Activated CD8-positive, alpha-beta memory T cell treated with anti-CD3 and anti-CD28 coated beads, Interleukin-2, amount 50 U/mL, for 4 hours (primary cell): Measurements from ENCODE around the gene LSAMP.
"Not testable (repeated sequence)": the region's sequence is repeated elsewhere in the genome, so short reads cannot be mapped to it uniquely, and the experiment has no call there.

ENCODE experiments used
- DNase-seq: peaks from one replicate; pipeline ENCODE4 v3.0.0-alpha.2; 2020

The LSAMP gene

DNA sequence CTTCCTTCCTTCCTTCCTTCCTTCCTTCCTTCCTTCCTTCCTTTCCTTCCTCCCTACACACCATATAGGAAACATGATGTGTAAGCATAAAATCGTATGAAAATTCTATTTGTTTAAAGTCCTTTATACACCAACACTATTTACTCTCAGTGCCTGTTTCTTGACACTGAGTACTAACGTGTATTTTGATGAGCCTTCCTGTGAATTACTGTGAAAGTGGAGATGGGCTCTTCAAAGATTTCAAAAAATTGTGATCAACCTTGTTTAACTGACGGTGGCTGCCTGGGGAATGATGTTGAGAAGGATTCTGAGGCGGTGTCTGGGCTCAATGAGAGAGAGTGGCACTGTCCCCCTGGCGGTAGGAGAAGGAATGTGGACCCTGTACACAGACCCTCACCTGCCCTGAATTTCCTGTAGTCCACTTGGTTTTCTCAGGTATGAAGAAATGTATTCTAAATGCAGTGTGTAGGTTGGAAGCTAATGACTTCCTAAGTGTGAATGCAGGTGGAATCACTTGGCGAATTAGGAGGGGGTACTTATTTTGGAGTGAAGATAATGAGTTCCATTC is 584.0 kb downstream of the LSAMP start:
- DNase-seq, result no peak

DNA sequence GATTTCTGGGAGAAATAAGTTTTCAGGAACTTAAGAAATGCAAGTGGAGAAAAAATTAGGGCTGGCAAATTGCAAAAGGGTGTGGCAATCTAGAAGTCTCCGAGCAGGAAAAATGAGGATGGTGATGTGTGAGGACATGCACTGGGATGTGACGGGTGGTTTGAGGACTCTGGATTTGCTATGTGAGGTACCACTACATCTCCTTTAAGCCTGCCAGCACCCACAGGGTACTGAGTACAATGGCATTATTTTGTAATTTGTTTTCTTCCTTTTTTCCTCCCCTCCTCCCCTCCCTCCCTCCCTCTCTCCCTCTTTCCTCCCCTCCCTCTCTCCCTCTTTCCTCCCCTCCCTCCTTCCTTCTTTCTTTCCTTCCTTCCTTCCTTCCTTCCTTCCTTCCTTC is 584.5 kb downstream of the LSAMP start:
- DNase-seq, result no peak

DNA sequence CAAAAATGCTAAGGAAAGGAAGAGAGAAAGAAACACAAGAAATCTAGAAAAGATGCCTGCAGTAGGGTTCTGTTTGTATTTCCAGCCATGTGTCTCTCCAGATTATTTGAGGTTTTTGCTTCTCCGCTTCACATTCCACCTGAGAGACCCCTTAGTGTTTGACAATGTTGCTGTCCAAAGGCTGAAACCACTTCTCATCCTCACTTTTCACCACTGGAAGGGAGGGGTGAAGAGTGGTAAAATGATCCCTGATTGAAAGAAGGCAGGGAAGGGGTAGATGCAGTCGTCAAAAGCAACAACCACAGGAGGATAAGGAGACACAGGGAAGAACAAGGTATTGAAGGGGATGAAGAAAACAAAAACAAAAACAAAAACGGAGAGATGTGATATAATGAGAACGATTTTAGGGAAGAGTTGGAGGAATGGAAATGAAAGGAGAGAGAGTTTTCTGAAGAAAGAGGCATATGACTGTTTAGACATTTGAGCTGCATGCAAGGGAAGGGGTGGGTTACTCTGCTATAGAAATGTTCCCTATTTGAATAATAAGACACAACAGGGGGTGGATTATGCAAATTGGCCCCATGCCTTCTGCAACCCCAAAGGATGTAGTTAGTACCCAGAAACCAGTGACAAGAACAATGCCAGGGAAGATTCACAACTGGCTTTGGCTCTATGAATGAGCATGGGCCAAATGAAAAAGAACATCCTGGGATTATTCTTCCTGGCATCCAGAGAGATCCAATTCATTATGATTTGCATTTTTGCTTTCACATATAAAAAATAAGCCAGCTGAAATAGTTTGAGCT is 586.1 kb downstream of the LSAMP start:
- no peak for DNase-seq

DNA sequence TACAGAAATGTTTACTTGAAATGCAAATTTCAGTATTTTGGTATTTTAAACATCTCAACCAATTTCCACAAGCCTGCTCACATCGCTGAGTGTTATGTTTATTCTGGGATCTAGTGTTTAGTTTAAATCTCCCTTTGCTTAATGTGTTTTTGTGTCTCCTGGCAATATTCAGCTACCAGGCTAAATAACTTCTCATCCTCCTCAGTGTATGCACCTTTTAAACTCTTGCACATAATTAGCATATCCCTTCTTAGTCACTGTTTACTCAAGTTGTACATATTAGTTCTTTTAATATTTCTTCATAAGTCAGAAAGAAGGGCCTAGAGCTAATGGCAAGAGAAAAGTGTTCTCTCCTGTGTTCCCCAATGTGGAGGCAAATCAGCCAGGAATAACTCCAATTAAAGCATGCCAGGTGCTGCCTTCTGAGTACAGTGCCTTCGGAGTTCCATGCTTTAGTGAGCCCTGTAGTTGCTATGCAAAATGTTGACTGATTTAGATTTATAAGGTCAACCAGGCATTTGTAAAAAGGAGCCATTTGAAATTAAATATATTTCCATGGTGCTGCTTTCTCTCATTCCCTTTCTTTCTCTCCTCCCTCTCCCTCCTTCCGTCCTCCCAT is 587.7 kb downstream of the LSAMP start:
- DNase-seq, result no peak

DNA sequence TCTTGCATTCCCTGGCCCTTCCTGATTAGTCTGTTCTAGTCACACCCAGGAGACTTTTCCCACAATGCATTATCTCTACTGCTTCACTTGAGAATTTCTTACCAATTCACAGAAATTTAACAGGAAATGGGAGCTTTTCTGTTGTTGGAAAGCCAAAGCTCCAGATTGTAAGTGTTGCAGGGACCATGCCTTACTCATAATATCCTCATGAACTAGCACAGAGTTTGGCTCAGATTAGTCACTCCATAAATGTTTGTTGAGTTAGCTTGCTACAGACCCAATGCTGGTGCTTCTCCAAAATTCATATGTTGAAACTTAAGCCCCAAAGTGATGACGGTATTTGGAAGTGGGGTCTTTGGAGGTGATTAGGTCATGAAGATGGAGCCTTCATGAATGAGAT is 589.4 kb downstream of the LSAMP start:
- no peak for DNase-seq

DNA sequence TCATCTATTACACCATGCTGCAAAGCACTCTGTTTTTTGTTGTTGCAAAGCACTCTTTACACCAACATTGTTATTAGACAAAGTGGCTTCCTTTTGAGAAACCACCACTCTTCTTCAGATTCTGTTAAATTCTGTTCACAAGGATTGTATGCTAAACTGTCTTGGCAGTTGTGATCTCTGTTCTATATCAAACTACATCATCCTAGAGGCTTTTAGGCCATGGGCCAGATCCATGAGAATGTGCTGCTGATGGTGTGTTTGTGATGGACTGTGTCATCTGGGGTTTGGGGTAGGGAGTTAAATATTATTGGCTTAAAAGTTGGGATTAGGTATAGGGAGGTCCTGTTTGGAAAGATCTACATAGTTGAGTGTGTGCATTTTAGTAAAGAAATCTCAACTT is 592.2 kb downstream of the LSAMP start:
- DNase-seq, result no peak

DNA sequence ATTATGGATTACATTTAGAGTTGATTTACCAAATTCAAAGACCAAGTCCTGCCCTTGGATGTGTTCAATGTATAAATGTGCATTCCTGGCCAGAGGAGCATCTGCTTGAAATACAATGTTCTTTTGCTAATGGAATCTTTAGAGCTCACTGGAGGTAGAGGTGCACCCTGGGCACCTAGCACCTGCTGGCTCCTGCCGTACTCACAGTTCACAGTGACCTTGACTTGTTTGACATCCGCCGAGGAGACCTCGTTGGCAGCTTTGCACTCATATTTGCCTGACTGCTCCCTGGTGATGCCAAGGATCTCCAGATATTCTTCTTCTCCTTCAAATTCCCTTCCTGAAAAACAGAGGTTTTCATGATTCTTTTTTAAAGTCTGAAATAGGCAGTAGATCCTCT is 593.0 kb downstream of the LSAMP start:
- DNase-seq, result no peak

DNA sequence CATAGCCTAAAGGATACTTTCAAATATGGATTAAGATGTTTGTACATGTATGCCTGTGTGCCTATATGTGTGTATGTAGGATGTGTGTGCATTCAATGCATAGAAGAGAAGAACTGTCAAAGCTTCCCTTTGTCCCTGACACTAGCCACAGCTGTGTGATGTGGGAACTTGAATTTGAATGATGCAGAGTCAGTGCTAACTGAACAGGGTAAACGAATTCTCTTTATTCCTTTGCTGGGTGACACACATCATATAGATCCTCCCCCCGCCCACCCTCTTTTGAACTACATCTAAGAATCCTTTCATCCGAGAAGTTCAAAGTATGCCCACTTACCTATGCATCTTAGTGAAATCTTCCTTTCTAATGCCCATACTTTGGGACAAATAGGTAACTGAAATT is 593.7 kb downstream of the LSAMP start:
- no peak for DNase-seq

DNA sequence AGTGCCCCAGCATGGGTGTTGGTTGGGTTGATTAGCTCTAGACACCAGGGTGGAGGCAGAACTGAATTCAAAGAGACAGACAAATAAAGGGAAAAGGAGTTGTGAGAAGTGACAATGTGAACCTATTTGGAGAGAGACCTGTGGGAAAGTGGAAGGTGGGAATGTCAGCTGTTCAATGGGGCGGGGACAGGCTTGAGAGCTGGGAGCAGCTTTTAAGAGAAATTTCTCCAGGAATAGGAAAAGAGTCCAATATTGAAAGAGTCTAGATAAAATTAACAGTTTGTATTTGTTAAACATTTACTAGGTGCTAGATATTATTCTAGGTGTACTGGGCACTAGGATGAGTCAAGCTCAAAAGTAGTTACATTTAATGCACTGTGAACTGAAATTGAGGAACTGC is 596.6 kb downstream of the LSAMP start:
- DNase-seq, result no peak

DNA sequence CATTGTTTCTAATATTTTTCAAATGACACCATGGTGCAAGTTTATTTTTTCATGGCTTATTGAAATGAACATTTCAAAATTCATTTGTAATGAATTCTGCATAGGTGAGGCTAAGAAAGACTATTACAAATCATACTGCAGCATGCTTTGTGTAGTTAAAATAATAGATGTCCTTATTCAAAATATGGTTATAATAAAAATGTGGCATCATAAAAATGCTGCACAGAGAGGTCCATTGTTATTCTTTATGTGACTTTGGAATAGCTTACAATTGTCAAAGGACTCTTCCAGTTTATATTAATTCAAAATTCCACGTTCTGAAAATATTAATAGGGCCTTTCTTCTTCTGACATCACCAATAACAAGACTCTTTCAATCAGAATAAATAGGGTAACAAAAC is 599.3 kb downstream of the LSAMP start:
- no peak for DNase-seq

DNA sequence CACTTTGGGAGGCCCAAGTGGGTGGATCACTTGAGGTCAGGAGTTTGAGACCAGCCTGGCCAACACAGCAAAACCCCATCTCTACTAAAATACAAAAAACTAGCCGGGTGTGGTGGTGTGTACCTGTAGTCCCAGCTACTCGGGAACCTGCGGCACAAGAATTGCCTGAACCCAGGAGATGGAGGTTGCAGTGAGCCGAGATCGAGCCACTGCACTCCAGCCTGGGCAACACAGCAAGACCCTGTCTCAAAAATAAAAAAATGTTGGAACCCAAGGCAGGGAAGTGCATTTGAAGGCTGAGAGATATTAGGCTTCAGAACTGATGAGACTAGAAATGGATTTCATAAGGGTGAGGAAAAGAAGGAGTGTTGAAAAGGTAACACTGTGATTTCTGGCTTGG is 600.6 kb downstream of the LSAMP start:
- DNase-seq, result not testable (repeated sequence)

DNA sequence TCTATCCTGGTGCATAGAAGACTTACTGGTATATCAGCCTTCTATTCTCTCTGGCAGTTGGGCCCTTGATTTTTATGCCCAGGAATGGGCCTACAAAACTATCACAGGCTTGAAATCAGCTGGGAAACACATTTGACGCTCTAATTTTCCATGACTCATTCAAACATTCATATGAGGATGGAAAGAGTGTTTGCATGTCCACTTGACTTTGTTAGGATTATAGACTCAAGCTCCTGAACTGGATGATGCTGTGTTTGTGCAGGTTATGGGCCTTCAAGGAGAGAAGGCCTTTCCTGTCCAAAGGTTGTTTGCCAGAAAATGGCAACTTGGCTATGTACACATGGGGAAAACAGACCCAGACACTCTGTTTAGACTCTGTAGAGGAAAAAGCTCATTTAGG is 602.1 kb downstream of the LSAMP start:
- no peak for DNase-seq

DNA sequence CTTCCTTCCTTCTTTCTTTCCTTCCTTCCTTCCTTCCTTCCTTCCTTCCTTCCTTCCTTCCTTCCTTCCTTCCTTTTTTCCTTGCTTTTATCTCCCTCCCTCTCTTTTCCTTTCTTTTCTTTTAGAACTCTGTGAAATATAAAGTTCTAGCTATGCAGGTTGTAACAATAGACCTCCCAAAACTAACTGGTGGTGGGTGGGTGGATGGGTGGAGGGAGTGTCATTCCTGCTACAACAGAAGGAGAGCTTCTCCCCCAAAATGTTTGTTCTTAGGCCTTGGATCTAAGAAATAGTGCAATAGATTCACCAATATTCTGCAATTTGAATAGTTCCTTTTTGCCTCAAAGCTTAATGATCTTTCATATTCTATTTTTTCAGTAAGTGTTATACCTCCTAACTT is 606.0 kb downstream of the LSAMP start:
- DNase-seq, result no peak

DNA sequence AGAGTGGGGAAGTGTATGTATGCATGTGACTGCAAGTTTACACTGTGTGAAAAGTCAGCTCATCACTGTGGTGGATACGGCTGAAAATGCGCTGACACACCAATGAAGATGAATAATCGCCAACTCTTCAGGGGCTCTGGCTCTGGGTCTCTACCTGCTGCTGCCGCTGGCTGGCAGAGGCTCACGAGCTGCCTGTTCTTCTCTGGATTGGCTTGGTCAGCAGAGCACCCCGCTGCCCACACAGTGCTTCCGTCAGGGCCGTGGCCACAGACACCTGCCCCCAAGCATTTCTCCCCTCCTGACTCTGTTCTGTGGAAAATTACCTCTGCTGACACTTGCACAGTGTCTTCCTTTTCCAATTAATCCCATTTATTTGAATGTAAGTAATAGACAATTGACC is 606.5 kb downstream of the LSAMP start:
- DNase-seq, result no peak

DNA sequence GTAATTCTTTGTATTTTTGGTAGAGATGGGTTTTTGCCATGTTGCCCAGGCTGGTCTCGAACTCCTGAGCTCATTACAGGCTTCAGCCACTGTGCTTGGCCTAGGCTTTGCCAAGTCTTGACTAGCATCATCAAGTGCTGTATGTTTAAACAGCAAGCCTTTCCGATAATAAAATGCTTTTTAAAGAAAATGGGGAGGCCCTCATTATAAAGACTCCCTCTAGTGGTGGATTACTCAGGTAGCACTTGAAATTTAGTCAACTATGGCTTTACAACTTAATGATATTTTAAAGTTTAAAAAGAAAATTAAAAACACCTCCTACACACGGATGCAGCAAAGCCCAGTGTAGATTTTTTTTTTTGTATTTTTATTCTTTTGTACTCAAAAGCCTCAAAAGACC is 608.3 kb downstream of the LSAMP start:
- DNase-seq, result no peak

DNA sequence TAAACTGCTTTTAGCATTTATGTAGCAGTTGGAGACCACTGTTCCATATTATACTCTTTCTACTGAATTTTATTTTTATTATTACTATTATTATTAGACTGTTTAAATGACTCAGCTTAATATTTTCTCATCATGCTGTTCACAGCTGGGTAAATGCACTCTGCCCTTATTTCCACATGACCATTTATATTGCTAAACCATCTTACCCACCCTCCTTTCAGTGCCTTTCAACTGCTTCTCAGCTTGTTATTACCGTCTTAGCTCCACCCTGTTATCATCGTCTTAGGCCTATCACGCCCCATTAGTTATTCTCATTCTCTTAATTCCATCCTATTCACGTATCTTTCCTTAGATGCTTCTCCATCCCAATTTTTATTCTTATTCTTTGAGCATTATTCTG is 609.3 kb downstream of the LSAMP start:
- no peak for DNase-seq

DNA sequence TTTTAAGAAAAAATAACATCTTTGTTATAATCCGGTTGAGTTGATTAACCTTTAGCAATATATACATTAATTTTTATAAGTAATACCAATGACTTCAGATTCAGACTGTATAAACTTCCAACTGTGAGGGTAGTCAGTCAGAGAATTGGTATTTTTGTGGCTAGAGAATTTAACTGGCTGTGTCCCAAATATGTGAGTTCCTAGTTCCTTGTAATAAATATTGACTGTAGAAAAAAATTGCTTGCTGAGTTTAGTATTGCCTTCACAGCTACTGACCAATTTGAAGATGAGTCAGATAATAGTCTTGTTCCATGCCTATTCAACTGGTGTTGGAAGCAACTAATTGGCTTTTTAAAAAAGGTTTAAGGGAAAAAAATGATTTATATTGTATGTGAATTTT is 611.2 kb downstream of the LSAMP start:
- no peak for DNase-seq

DNA sequence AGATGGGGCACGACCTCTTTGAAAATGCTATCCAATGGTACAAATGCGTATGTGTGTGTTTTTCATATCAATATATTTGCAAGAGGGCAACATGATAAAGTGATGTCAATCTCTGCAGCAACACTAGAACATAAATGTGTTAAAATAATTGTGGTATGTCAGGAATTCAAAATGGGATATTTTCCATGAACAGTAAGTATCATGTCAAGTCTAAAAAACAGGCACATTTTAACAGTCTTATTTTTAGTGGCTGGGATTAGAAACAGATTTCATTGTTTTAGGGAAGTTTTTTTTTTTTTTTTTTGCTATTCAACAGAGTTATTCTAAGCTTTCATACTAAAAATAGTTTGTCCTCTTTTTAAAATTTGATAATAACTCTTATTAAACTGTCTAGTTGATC is 612.2 kb downstream of the LSAMP start:
- DNase-seq, result no peak

DNA sequence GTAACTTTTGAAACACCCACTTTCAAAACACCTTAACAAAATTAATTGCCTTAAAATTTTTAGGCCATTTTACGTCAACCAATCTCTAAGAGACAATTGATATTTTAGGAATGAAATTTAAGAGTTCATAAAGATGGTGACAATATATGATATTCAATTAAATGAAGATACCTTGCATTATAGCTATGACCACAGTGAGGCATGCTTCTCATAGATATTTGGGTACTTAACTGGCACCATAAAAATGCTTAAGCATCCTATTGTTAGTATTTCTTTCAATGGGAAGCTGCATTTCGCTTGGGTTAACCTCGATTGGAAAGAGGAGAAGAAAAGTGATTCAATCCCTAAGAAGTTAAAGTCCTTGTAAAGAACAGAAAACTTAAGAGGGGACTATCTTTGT is 613.0 kb downstream of the LSAMP start:
- DNase-seq, result no peak

DNA sequence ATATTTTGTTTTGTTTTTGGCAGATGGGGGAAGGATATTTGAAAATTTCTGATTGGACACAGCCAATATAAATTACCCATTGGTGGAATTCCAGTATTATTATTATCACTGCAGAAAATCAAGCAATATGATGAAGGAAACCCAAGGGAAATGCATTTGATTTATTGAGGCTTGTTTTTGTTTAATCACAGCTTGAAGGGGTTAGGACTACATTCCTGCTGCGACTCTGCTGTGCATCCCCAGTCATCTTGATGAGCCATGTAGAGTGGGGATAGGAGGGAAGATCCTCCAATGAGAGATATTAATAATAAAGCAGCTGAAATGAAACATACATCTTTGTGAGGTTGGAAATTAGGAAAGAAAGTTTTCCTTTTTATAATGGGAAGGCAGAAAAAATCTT is 613.4 kb downstream of the LSAMP start:
- DNase-seq, result no peak

DNA sequence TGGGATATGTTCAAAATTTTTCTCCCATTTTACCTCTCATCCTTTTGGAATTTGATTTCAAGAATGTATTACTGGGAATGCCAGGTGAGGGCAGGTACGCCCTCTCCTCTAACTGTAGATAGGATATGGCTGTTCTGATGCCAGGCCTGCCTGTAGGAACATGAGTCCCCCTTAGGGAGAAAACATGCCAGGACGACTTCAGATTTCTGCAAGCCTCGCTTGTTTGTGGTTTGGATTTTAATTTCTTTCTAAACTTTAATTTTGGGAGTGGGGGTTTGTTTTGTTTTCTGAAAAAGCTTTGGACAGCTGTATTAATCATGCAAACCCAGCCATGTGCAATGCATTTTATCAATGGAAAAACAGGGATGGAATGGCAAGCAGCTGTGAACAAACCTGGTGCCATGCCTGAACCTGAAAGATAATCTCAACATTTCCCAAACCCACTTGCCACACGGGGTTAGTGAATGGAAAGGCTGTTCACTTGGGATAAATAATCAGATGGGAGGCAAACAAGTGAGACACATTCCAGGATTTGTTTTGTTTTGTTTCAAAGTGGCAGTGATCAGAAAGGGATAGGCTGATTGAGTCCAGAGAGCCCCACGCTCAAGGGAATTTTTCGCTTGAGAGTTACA is 614.4 kb downstream of the LSAMP start:
- DNase-seq, result no peak

DNA sequence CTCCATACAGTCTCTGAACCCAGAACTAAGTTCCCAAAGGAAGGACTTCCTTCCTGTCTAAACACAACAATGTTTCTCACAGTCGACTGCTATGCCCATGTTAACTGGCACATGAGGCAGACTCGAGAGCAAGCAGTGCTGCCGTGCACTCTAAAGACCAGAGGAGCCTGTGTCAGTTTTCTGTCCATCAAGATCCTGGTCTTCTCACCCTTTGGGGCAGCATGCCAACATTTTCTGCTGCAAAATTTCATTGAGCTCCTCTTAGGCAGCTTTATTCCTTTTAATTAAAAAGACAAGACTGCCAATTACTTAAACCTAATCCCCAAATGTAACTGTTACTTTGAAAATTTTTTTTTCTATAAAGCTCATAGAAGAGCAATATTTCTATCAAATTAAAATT is 616.9 kb downstream of the LSAMP start:
- DNase-seq, result no peak

DNA sequence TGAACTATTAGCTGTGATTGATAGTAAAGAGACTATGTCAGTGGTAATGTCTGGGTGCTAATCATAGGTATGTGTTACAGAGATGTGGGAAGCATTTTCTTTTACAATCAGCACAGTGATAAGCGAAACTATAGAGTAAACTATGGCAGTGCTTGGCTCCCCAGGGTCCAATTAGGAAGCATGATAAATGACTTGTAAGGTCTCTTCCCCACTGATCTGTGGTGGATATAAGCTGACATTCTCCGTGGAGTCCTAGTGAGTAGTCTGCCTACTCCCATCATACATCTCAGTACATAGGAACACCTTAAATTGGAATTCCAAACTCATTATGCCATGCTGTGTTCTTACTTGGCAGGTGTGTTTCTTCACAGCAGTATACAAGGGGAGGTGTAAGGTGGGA is 617.8 kb downstream of the LSAMP start:
- DNase-seq, result no peak

DNA sequence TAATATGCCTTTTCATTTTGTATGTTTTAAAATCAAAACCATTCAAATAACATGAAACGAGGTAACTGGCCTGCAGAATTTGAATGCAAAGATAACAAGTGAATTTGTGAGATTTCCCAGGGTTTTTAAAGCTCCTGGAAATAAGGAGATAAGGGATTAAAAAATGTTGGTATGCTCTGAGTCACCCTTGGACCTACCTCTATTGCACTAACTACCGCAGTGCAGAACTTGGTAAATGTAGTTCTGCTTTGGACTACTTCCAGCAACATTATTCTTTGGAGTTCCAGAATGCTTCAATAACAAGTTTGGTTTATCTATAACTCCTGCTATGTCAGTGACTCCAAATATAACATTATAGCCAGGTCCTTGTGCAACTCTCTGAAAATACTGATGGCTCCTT is 620.2 kb downstream of the LSAMP start:
- DNase-seq, result no peak
